Psoas muscle (tissue), 8 donors: ENCODE data around the gene ARHGEF7. TPM values are rescaled to one million over a fixed set of nuclear protein-coding genes. Genes with fewer than 3 reads are reported as not detected.

ENCODE experiments used
- ATAC-seq, 4 donors: fragments of 200-7000 bp; cut with Tn5 transposase; one replicate each; pipeline ENCODE4 v1.9.1; 2020; ENCODE audit warnings: moderate library complexity in 3 of 4, mild to moderate bottlenecking in 2 of 4
- DNase-seq, 2 donors: peaks; one replicate each; pipeline ENCODE4 v3.0.0-alpha.2; 2020
- H3K27ac ChIP-seq: fragments of 200-600 bp; one replicate; pipeline ENCODE4 v1.8.0; 2022
- H3K27me3 ChIP-seq, 3 donors: fragments of 200-600 bp in 1 of 3; one replicate each; pipeline versions ENCODE4 v1.6.1 to v1.8.0; 2013 to 2022; ENCODE audit warnings: low read length in 2 of 3, mild to moderate bottlenecking in 2 of 3, moderate library complexity in 1 of 3; ENCODE audit not compliant: insufficient read depth in 3 of 3
- H3K36me3 ChIP-seq, 2 donors: fragments of 200-600 bp in 1 of 2; one replicate each; pipeline versions ENCODE4 v1.6.1 to v1.8.0; 2013 to 2022; ENCODE audit warnings: low read depth in 1 of 2, mild to moderate bottlenecking in 1 of 2, moderate library complexity in 1 of 2; ENCODE audit not compliant: insufficient read depth in 1 of 2
- H3K4me1 ChIP-seq: fragments of 200-600 bp; one replicate; pipeline ENCODE4 v1.8.0; 2022
- H3K4me3 ChIP-seq: fragments of 200-600 bp; one replicate; pipeline ENCODE4 v1.8.0; 2022; ENCODE audit warnings: mild to moderate bottlenecking
- H3K9me3 ChIP-seq: fragments of 200-600 bp; one replicate; pipeline ENCODE4 v1.8.0; 2022
- CTCF ChIP-seq: fragments of 200-600 bp; IDR thresholded peaks from one replicate; pipeline ENCODE4 v1.8.0; 2022; ENCODE audit warnings: antibody characterized with exemption
- WGBS, 3 donors: extraction: QIAGEN DNeasy Blood & Tissue Kit; methylation state at CpG; one replicate each; pipeline versions ENCODE4 v1.1.6 to v1.1.7; 2013; 5-methylcytosine and 5-hydroxymethylcytosine counted together
- intact Hi-C, 2 donors: fragments of 100-400 bp; cut with DNase I; formaldehyde crosslinking; loops; one replicate each; pipeline versions ENCODE4 v1.11.0 to v1.14.2; 2022
- polyA plus RNA-seq, 3 donors: library from polyadenylated mRNA; stranded (reverse); fragments of 200-250 nt; gene quantifications; one replicate each; pipeline ENCODE4 v1.2.3, GENCODE V29; 2013
- total RNA-seq, 4 donors: library from RNA; stranded (reverse); fragmentation: NEBNext Ultra II Directional in 2 of 4; extraction: Animal tissue kit (Norgen Biotek cat#: 25700) in 2 of 4; gene quantifications; one replicate each; pipeline versions ENCODE4 v1.2.1 to v1.2.4, GENCODE V29; 2021 to 2023
- donor health status: healthy with polysubstance abuse.
- donor health status: DM: no; HTN: no; CAD: no; lungs with moderate emphysema.
- donor health status: Bipolar disorder and iron deficiency.
- donor health status: healthy.
- donor health status: DM: yes; HTN: yes; CAD: no.
- donor health status: DM: no; HTN: no; CAD: no.
- donor health status: DM: no; HTN: no; CAD: no.
- donor health status: DM: yes; HTN: yes; CAD: no.

Gene ARHGEF7
- total and polyA plus RNA-seq, 7 donors = 21.6 to 53.6 (median 46.8) TPM

- H3K4me1 ChIP-seq = peaks cover 76% of the 10 kb centered on the region
- no peak for ATAC-seq
These were observed 46.8 kb downstream of the ARHGEF7 start for GRCh38 chr13:111161601-111162600.

GRCh38 chr13:111165241-111166010 lies 50.3 kb downstream of the ARHGEF7 start:
- peak; percentile 95 to 98 (median 96) for ATAC-seq
- intact Hi-C loops = loop anchor here in 1 of 2 donors (5.0 kb wide), 1 partner anchor 47 kb away; no protein-coding TSS in a partner anchor
- Histone ChIP-seq H3K4me3 (no peak overlapping the region), H3K9me3 (no peaks in the 10 kb centered on the region), H3K36me3 (no peaks in the 10 kb centered on the region), H3K4me1 (peaks cover 68% of the 10 kb centered on the region), H3K27me3 (no peaks in the 10 kb centered on the region), H3K27ac (peak overlapping the region; percentile 86)
- peak; percentile 66 to 89 for DNase-seq
- 53 to 63% (median 54%) methylated on average over 10 of the region's 10 CpGs for WGBS, 3 donors
- TF ChIP-seq CTCF = no peak

More at GRCh38 chr13:111161601-111162600, 46.8 kb downstream of the ARHGEF7 start:
- WGBS, 3 donors = 58 to 65% (median 59%) methylated on average over 5 of the region's 5 CpGs
- DNase-seq = no peak
- Histone ChIP-seq H3K27ac (peak overlapping the region; percentile 31), H3K36me3 (no peaks in the 10 kb centered on the region), H3K27me3 (no peaks in the 10 kb centered on the region), H3K4me3 (no peak overlapping the region), H3K9me3 (no peaks in the 10 kb centered on the region)
- no peak for TF ChIP-seq CTCF
- intact Hi-C loops = no loop called here

- Histone ChIP-seq H3K27me3 (no peaks in the 10 kb centered on the region), H3K4me3 (no peak overlapping the region), H3K4me1 (peaks cover 70% of the 10 kb centered on the region), H3K27ac (peak overlapping the region; percentile 86), H3K9me3 (no peaks in the 10 kb centered on the region), H3K36me3 (no peaks in the 10 kb centered on the region)
- ATAC-seq (no peak), DNase-seq (no peak)
- TF ChIP-seq CTCF = no peak
- intact Hi-C loops = loop anchor here in 1 of 2 donors (5.0 kb wide), 1 partner anchor 45 kb away; no protein-coding TSS in a partner anchor
- WGBS, 3 donors = 76 to 82% (median 81%) methylated on average over 11 of the region's 11 CpGs
These were observed 52.0 kb downstream of the ARHGEF7 start for GRCh38 chr13:111166882-111167675.

- no peaks in the 10 kb centered on the region for H3K36me3 ChIP-seq
- no peaks in the 10 kb centered on the region for H3K9me3 ChIP-seq
- H3K4me3 ChIP-seq = no peak overlapping the region
- no peak for TF ChIP-seq CTCF
- H3K27ac ChIP-seq = peak overlapping the region; percentile 57
- 40 to 62% (median 59%) methylated on average over 8 of the region's 8 CpGs for WGBS, 3 donors
- ATAC-seq (peak in 2 of 4 donors; percentile 31 to 37), DNase-seq (no peak)
- H3K27me3 ChIP-seq = no peaks in the 10 kb centered on the region
- H3K4me1 ChIP-seq = peaks cover 64% of the 10 kb centered on the region
- intact Hi-C loops = loop anchor here in 1 of 2 donors (5.0 kb wide), 1 partner anchor 44 kb away; no protein-coding TSS in a partner anchor
These were observed 53.0 kb downstream of the ARHGEF7 start for GRCh38 chr13:111168107-111168506.
